ENCODE results near the gene LAMB4.

DNA sequence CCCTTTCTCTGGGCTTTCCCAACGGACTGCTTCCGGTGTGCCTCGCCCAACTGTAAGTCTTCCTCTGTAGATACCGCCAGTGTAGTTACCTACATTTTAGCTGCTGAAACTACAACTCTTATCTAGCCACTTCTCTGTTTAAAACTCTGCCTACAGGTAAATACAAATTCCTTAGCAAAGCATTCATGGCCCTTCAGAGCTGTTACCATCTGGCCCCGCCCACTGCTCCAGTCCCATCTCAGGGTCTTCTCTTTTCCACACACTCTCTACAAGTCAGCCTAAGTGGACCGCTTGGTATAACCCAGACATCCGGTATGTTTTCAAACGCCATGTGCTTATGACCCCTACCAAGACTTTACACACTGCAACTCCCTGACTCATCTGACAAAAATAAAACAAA, 41.0 kb upstream of the LAMB4 start:
- TF ChIP-seq POLR2A (IDR thresholded peaks at IDR 0.05): no peak
- TF ChIP-seq, protein P1, sequence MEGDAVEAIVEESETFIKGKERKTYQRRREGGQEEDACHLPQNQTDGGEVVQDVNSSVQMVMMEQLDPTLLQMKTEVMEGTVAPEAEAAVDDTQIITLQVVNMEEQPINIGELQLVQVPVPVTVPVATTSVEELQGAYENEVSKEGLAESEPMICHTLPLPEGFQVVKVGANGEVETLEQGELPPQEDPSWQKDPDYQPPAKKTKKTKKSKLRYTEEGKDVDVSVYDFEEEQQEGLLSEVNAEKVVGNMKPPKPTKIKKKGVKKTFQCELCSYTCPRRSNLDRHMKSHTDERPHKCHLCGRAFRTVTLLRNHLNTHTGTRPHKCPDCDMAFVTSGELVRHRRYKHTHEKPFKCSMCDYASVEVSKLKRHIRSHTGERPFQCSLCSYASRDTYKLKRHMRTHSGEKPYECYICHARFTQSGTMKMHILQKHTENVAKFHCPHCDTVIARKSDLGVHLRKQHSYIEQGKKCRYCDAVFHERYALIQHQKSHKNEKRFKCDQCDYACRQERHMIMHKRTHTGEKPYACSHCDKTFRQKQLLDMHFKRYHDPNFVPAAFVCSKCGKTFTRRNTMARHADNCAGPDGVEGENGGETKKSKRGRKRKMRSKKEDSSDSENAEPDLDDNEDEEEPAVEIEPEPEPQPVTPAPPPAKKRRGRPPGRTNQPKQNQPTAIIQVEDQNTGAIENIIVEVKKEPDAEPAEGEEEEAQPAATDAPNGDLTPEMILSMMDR (IDR thresholded peaks at IDR 0.05): no peak
- TF ChIP-seq POLR2AphosphoS5 (IDR thresholded peaks at IDR 0.05): no peak
- TF ChIP-seq EP300 (IDR thresholded peaks at IDR 0.05): no peak
